Left colon (tissue), 2 donors: ENCODE data around the gene SLC36A3. TPM values are rescaled to one million over a fixed set of nuclear protein-coding genes. Genes with fewer than 3 reads are reported as not detected.
"Not testable (repeated sequence)": the region's sequence is repeated elsewhere in the genome, so short reads cannot be mapped to it uniquely, and the experiment has no call there.

Source experiments
- ATAC-seq: fragments of 200-7000 bp; cut with Tn5 transposase; one replicate; pipeline ENCODE4 v1.9.1; 2020; ENCODE audit warnings: mild to moderate bottlenecking, moderate library complexity
- DNase-seq, 2 donors: peaks; one replicate each; pipeline ENCODE4 v3.0.0-alpha.2; 2020
- intact Hi-C, 2 donors: fragments of 100-400 bp; cut with DNase I in 1 of 2; cut with micrococcal nuclease in 1 of 2; formaldehyde crosslinking; loops; one replicate each; pipeline versions ENCODE4 v1.11.2 to v1.14.0; 2022; cut with DNase I, micrococcal nuclease
- total RNA-seq, 2 donors: library from RNA; stranded (reverse); fragmentation: NEBNext Ultra II Directional; extraction: Animal tissue kit (Norgen Biotek cat#: 25700); gene quantifications; one replicate each; pipeline ENCODE4 v1.2.1, GENCODE V29; 2021
- donor health status: DM: no; HTN: no; CAD: no.
- donor health status: DM: yes; HTN: yes; CAD: no.

The SLC36A3 gene
- total RNA-seq, 2 donors from 2014 or later = not detected

GRCh38 chr5:151245680-151246219 is 57.8 kb downstream of the SLC36A3 start:
- DNase-seq (no peak), ATAC-seq (no peak)
- intact Hi-C loops = loop anchor here in 1 of 2 donors (10.0 kb wide), 2 partner anchors 121 to 191 kb away; no protein-coding TSS in a partner anchor

- no peak for ATAC-seq
These were observed 59.4 kb downstream of the SLC36A3 start for GRCh38 chr5:151244206-151244605.

GRCh38 chr5:151243564-151243963 is 60.0 kb downstream of the SLC36A3 start:
- intact Hi-C loops = loop anchor here in 1 of 2 donors (10.0 kb wide), 2 partner anchors 119 to 189 kb away; no protein-coding TSS in a partner anchor
- ATAC-seq (no peak), DNase-seq (no peak)

More at GRCh38 chr5:151244206-151244605, 59.4 kb downstream of the SLC36A3 start:
- DNase-seq = no peak
- intact Hi-C loops = loop anchor here in 1 of 2 donors (10.0 kb wide), 2 partner anchors 119 to 189 kb away; no protein-coding TSS in a partner anchor

GRCh38 chr5:151243127-151243526 is 60.4 kb downstream of the SLC36A3 start:
- DNase-seq (no peak), ATAC-seq (no peak)
- intact Hi-C loops = loop anchor here in 1 of 2 donors (10.0 kb wide), 2 partner anchors 118 to 188 kb away; no protein-coding TSS in a partner anchor

GRCh38 chr5:151240924-151241635 is 62.5 kb downstream of the SLC36A3 start:
- intact Hi-C loops = loop anchor here in 1 of 2 donors (10.0 kb wide), 2 partner anchors 116 to 186 kb away; no protein-coding TSS in a partner anchor
- ATAC-seq (no peak), DNase-seq (no peak)

GRCh38 chr5:151240268-151240835 is 63.2 kb downstream of the SLC36A3 start:
- intact Hi-C loops = loop anchor here in 1 of 2 donors (10.0 kb wide), 2 partner anchors 116 to 186 kb away; no protein-coding TSS in a partner anchor
- DNase-seq, ATAC-seq: not testable (repeated sequence)

- intact Hi-C loops = loop anchor here in 1 of 2 donors (10.0 kb wide), 1 partner anchor 65 kb away; no protein-coding TSS in a partner anchor
- DNase-seq (peak; percentile 64 to 79), ATAC-seq (peak; percentile 87)
These were observed 64.2 kb downstream of the SLC36A3 start for GRCh38 chr5:151239237-151239861.

GRCh38 chr5:151238303-151238741 is 65.2 kb downstream of the SLC36A3 start:
- ATAC-seq = peak; percentile 44

GRCh38 chr5:151237685-151238084 is 65.9 kb downstream of the SLC36A3 start:
- ATAC-seq = no peak
- no peak for DNase-seq
- intact Hi-C loops = loop anchor here in 1 of 2 donors (10.0 kb wide), 1 partner anchor 63 kb away; no protein-coding TSS in a partner anchor

More at GRCh38 chr5:151238303-151238741, 65.2 kb downstream of the SLC36A3 start:
- peak; percentile 37 to 48 for DNase-seq
- intact Hi-C loops = loop anchor here in 1 of 2 donors (10.0 kb wide), 1 partner anchor 64 kb away; no protein-coding TSS in a partner anchor

GRCh38 chr5:151236888-151237287 is 66.7 kb downstream of the SLC36A3 start:
- DNase-seq = no peak
- ATAC-seq = no peak
- intact Hi-C loops = loop anchor here in 1 of 2 donors (10.0 kb wide), 1 partner anchor 62 kb away; no protein-coding TSS in a partner anchor

- ATAC-seq = not testable (repeated sequence)
- intact Hi-C loops = loop anchor here in 1 of 2 donors (10.0 kb wide), 1 partner anchor 60 kb away; no protein-coding TSS in a partner anchor
These were observed 68.4 kb downstream of the SLC36A3 start for GRCh38 chr5:151235239-151235571.

GRCh38 chr5:151234476-151235238 is 68.9 kb downstream of the SLC36A3 start:
- intact Hi-C loops = loop anchor here in 1 of 2 donors (10.0 kb wide), 1 partner anchor 60 kb away; no protein-coding TSS in a partner anchor
- peak; percentile 66 to 67 for DNase-seq
- peak; percentile 59 for ATAC-seq

More at GRCh38 chr5:151235239-151235571, 68.4 kb downstream of the SLC36A3 start:
- not testable (repeated sequence) for DNase-seq

GRCh38 chr5:151233616-151234085 is 69.9 kb downstream of the SLC36A3 start:
- intact Hi-C loops = loop anchor here in 1 of 2 donors (10.0 kb wide), 1 partner anchor 59 kb away; no protein-coding TSS in a partner anchor
- DNase-seq (no peak), ATAC-seq (no peak)

- ATAC-seq (no peak), DNase-seq (no peak)
- intact Hi-C loops = loop anchor here in 1 of 2 donors (10.0 kb wide), 1 partner anchor 57 kb away; no protein-coding TSS in a partner anchor
These were observed 72.2 kb downstream of the SLC36A3 start for GRCh38 chr5:151231359-151231758.

GRCh38 chr5:151230048-151230680 is 73.4 kb downstream of the SLC36A3 start:
- DNase-seq (no peak), ATAC-seq (no peak)
- intact Hi-C loops = loop anchor here in 1 of 2 donors (10.0 kb wide), 1 partner anchor 55 kb away; no protein-coding TSS in a partner anchor

GRCh38 chr5:151228986-151229385 is 74.6 kb downstream of the SLC36A3 start:
- no peak for DNase-seq
- intact Hi-C loops = no loop called here
- no peak for ATAC-seq

GRCh38 chr5:151227918-151228447 is 75.6 kb downstream of the SLC36A3 start:
- DNase-seq = no peak
- no peak for ATAC-seq
- intact Hi-C loops = no loop called here
